Measurements from ENCODE around the gene SSMEM1.
"Not testable (repeated sequence)": the region's sequence is repeated elsewhere in the genome, so short reads cannot be mapped to it uniquely, and the experiment has no call there.

The SSMEM1 gene

GRCh38 chr7:130246491-130246890 lies 38.8 kb downstream of the SSMEM1 start:
- DNase-seq (ENCODE audit: low read depth) = not testable (repeated sequence)

GRCh38 chr7:130248842-130249241 lies 41.2 kb downstream of the SSMEM1 start:
- DNase-seq (ENCODE audit: low read depth) = not testable (repeated sequence)

- not testable (repeated sequence) for DNase-seq (ENCODE audit: low read depth)
These were observed 42.0 kb downstream of the SSMEM1 start for GRCh38 chr7:130249626-130250025.

- DNase-seq (ENCODE audit: low read depth) = no peak
These were observed 46.9 kb downstream of the SSMEM1 start for GRCh38 chr7:130254555-130254954.

GRCh38 chr7:130256704-130257103 lies 49.0 kb downstream of the SSMEM1 start:
- no peak for DNase-seq (ENCODE audit: low read depth)

- no peak for DNase-seq (ENCODE audit: low read depth)
These were observed 50.9 kb downstream of the SSMEM1 start for GRCh38 chr7:130258494-130259078.

- no peak for DNase-seq (ENCODE audit: low read depth)
These were observed 54.8 kb downstream of the SSMEM1 start for GRCh38 chr7:130262448-130262847.

- no peak for DNase-seq (ENCODE audit: low read depth)
These were observed 55.5 kb downstream of the SSMEM1 start for GRCh38 chr7:130263130-130263529.
